Measurements from ENCODE around the gene HBM.
"Not testable (repeated sequence)": the region's sequence is repeated elsewhere in the genome, so short reads cannot be mapped to it uniquely, and the experiment has no call there.

The HBM gene

GRCh38 chr16:149024-149660 lies 16.6 kb upstream of the HBM start:
- DNase-seq: no peak

DNA sequence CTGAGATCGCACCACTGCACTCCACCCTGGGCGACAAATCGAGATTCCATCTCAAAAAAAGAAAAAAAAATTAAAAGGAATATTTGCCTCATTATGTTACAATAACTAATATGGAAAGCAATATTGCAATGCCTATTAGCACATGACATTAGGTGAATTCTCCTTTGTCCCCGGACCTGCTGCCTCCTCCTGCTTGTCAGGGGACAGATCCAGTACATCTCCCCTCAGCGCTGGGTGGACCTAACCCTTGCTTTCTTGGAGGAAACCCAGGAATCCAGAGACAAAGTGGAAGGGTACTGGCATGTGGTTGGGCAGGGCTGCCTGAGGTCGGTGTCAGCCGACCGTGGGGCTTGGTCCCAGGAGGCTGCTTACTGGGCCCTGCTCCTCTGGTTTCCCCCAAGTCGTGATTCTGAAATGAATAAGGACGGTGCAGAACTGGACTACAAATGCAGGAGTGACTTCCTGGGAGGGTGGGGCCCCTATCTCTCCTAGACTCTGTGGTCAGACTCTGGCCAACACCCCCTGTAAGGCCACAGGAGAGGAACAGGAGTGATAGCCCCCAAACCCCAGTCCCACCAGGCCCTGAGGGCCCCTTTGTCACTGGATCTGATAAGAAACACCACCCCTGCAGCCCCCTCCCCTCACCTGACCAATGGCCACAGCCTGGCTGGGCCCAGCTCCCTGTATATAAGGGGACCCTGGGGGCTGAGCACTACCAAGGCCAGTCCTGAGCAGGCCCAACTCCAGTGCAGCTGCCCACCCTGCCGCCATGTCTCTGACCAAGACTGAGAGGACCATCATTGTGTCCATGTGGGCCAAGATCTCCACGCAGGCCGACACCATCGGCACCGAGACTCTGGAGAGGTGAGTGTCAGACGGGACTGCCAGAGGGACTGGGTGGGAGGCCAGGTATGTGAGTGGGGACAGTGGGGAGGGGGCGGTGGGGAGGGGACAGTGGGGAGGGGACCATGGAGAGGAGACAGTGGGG lies 13.3 kb upstream of the HBM start, which contains the start of gene HBZ:
Gene HBZ, plus strand, starts transcription at position 504 of the 988 bp plus-strand sequence. Its CDS starts 266 bp downstream, at position 770.
- DNase-seq: no peak

DNA sequence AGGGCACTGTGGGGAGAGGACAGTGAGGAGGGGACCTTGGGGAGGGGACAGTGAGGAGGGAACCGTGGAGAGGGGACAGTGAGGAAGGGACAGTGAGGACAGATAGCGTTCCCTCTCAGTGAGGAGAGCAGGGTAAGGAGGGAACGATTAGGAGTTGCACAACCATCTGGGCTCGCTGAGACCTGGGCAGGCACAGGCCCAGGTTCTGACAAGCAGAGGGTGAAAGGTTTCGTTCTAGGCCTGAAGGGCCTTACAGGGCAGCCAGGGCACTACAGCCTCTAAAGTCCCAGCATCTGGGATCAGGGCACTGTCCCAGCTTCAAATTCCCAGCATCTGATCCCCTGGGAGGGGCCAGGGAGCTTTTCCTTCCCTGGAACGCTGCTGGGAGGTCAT lies 12.7 kb upstream of the HBM start:
- DNase-seq: not testable (repeated sequence)

- not testable (repeated sequence) for DNase-seq
These were observed 12.1 kb upstream of the HBM start for GRCh38 chr16:153550-154216.

DNA sequence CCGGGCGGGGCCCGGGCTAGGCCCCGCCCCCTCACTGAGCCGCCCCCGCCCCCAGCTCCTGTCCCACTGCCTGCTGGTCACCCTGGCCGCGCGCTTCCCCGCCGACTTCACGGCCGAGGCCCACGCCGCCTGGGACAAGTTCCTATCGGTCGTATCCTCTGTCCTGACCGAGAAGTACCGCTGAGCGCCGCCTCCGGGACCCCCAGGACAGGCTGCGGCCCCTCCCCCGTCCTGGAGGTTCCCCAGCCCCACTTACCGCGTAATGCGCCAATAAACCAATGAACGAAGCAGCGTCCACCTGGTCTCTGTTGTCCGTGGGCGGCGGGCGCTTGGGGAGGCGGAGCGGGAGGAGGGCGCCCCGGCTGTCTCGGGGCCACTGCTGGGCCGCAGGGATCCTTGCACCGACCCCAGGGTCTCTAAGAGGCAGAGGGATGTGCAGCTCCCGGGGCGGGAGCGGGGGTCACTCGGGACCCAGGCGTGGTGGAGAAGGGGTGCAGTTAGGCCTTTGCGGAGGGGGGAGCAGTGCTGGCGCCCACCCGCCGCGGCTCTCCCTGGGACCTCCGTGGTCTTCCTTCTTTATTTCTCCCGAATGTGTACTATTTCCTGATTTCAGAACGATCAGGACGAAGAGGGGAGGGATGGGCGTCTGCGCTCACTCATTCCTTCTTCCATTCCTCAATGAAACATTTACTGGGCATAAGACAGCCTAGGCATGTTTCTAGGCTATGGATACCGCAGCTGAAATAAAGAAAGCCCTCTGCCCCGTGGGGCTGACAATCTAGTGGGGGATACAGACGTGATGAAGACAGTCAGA lies 11.4 kb upstream of the HBM start:
- no peak for DNase-seq

DNA sequence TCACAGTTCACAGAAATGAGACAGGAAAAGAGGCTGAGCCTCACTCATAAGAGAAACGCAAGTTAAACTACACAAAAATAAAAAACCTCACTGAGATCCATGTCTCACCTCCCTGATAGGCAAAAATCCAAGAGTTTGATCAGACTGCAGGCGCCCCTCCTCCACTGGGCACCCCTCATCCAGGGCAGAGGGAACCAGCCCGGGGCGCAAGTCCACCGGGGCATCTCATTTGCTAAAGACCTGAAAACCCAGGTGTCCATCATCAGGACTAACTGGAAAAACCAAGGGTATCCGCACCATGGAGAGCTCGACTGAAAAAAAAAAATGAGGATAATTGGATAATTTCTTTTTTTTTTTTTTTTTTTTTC lies 10.8 kb upstream of the HBM start:
- no peak for DNase-seq

- no peak for DNase-seq
These were observed 6.5 kb upstream of the HBM start for GRCh38 chr16:159136-159849.

- not testable (repeated sequence) for DNase-seq
These were observed 5.5 kb upstream of the HBM start for GRCh38 chr16:160242-160641.

- DNase-seq: no peak
These were observed 5.0 kb upstream of the HBM start for GRCh38 chr16:160691-161190.

GRCh38 chr16:162271-162991 lies 3.3 kb upstream of the HBM start:
- no peak for DNase-seq

GRCh38 chr16:163139-163538 lies 2.6 kb upstream of the HBM start:
- not testable (repeated sequence) for DNase-seq

DNA sequence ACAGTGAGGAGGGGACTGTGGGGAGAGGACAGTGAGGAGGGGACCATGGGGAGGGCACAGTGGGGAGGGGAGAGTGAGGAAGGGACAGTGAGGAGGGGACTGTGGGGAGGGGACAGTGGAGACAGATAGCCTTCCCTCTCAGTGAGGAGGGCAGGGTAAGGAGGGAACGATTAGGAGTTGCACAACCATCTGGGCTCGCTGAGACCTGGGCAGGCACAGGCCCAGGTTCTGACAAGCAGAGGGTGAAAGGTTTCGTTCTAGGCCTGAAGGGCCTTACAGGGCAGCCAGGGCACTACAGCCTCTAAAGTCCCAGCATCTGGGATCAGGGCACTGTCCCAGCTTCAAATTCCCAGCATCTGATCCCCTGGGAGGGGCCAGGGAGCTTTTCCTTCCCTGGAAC lies 2.1 kb upstream of the HBM start:
- not testable (repeated sequence) for DNase-seq

DNA sequence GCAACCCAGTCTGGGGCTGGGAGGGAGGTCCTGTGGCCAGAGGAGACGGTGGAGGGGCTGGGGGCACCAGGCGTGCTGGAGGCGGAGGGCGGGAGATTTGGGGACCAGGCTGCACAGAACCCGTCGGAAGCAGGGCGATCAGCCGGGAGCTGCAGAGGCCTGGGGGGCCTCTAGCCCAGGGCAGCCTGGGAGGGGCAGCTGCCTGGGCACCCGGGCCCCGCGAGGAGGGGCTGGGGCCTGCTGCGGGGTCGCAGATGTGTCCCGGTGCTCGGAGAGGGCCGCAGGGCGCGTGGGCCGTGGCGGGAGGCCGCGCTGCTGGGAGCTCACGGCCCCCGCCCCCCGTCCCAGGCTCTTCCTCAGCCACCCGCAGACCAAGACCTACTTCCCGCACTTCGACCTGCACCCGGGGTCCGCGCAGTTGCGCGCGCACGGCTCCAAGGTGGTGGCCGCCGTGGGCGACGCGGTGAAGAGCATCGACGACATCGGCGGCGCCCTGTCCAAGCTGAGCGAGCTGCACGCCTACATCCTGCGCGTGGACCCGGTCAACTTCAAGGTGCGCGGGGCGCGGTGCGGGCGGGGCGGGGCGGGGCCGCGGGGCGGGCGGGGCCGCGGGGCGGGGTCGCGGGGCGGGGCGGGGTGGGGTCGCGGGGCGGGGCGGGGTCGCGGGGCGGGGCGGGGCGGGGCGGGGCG lies 1.5 kb upstream of the HBM start:
- not testable (repeated sequence) for DNase-seq

GRCh38 chr16:164827-165538 lies 795 bp upstream of the HBM start:
- DNase-seq: no peak

- no peak for DNase-seq
These were observed 770 bp downstream of the HBM start for GRCh38 chr16:166375-167121.

- no peak for DNase-seq
These were observed 1.4 kb downstream of the HBM start for GRCh38 chr16:167122-167690.

DNA sequence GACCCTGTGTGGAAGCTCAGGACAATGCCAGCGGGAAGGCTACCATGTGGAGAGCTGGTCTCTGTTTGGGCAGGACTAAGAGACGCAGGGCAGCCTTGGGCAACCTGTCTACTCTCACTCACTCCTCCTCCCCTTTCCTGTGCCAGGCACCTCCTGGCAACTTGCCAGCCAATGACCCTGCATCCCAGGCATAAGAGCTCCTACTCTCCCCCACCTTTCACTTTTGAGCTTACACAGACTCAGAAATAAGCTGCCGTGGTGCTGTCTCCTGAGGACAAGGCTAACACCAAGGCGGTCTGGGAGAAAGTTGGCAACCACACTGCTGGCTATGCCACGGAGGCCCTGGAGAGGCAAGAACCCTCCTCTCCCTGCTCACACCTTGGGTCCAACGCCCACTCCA lies 2.6 kb downstream of the HBM start:
- DNase-seq: no peak

DNA sequence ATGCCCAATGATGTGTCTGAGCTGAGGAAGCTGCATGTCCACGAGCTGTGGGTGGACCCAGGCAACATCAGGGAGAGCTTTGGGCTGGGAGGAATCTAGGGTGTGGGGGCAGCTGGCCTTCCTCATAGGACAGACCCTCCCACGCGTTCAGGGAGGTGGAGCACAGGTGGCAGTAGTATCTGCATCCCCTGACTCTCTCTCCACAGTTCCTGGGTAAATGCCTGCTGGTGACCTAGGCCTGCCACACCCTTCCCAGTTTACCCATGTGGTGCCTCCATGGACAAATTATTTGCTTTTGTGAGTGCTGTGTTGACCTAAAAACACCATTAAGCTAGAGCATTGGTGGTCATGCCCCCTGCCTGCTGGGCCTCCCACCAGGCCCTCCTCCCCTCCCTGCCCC lies 3.2 kb downstream of the HBM start:
- DNase-seq: no peak

- DNase-seq: not testable (repeated sequence)
These were observed 4.3 kb downstream of the HBM start for GRCh38 chr16:170088-170507.

Measured in activated CD8-positive, alpha-beta memory T cell treated with anti-CD3 and anti-CD28 coated beads, Interleukin-2, amount 50 U/mL, for 48 hours (primary cell).